ENCODE results near the gene SRF. TPM values are rescaled to one million over a fixed set of nuclear protein-coding genes. Genes with fewer than 3 reads are reported as not detected.

The SRF gene
- total and polyA plus RNA-seq, 2 of the 4 experiments (the other 2 are of a cell fraction): 20.6 to 56.3 TPM

DNA sequence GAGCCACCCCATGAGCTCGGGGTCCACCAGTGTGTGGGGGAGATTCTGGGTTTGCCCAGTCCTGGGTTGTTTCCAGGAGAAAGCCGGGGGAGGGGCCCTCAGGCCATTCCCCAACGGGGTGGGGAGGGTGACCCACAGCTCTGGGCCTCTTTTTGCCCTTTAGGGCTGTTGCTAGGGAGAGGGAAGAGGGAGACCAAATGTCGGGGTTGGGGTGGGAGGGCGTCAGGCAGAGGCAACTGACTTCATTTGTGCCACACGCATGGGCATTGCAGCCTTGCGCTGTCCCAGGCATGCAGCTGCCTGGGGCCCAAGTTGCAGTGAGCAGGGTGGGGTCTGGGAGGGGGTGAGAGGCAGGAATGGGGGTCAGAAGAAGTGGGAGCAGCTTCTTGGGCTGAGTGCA, 9.0 kb downstream of the SRF start:
- no peak for TF ChIP-seq RAD21 (IDR thresholded peaks at IDR 0.05; ENCODE audit: low read length)
- TF ChIP-seq MAZ (IDR thresholded peaks at IDR 0.05; ENCODE audit: borderline replicate concordance, low read depth, low read length): no peak
- no peak for TF ChIP-seq CHD1 (IDR thresholded peaks at IDR 0.05; ENCODE audit: low read depth, low read length)
- no peak for TF ChIP-seq POLR2A (IDR thresholded peaks at IDR 0.05; ENCODE audit: low read depth, low read length)
- TF ChIP-seq ELK1 (IDR thresholded peaks at IDR 0.05; ENCODE audit: borderline replicate concordance, low read depth, low read length): no peak
- no peak for TF ChIP-seq MAFK (IDR thresholded peaks at IDR 0.05; ENCODE audit: low read depth, low read length)
- TF ChIP-seq RCOR1 (IDR thresholded peaks at IDR 0.05; ENCODE audit: insufficient replicate concordance, low read length): no peak
- TF ChIP-seq, protein P1, sequence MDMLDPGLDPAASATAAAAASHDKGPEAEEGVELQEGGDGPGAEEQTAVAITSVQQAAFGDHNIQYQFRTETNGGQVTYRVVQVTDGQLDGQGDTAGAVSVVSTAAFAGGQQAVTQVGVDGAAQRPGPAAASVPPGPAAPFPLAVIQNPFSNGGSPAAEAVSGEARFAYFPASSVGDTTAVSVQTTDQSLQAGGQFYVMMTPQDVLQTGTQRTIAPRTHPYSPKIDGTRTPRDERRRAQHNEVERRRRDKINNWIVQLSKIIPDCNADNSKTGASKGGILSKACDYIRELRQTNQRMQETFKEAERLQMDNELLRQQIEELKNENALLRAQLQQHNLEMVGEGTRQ (IDR thresholded peaks at IDR 0.05; ENCODE audit: low read depth, low read length): no peak
- TF ChIP-seq RFX5 (IDR thresholded peaks at IDR 0.05; ENCODE audit: low read depth, low read length): no peak
- TF ChIP-seq, protein P2, sequence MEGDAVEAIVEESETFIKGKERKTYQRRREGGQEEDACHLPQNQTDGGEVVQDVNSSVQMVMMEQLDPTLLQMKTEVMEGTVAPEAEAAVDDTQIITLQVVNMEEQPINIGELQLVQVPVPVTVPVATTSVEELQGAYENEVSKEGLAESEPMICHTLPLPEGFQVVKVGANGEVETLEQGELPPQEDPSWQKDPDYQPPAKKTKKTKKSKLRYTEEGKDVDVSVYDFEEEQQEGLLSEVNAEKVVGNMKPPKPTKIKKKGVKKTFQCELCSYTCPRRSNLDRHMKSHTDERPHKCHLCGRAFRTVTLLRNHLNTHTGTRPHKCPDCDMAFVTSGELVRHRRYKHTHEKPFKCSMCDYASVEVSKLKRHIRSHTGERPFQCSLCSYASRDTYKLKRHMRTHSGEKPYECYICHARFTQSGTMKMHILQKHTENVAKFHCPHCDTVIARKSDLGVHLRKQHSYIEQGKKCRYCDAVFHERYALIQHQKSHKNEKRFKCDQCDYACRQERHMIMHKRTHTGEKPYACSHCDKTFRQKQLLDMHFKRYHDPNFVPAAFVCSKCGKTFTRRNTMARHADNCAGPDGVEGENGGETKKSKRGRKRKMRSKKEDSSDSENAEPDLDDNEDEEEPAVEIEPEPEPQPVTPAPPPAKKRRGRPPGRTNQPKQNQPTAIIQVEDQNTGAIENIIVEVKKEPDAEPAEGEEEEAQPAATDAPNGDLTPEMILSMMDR (conservative IDR thresholded peaks at IDR 0.05; ENCODE audit: low read depth, low read length): no peak
- no peak for TF ChIP-seq CEBPB (IDR thresholded peaks at IDR 0.05; ENCODE audit: low read depth, low read length)
- Histone ChIP-seq H3K27me3 (ENCODE audit: control insufficient read depth, insufficient read depth, low read length) (no peaks in the 10 kb centered on the region), H4K8ac (ENCODE audit: low read depth in 2 of 2, low read length in 2 of 2) (no peak overlapping the region), H3K79me1 (ENCODE audit: low read depth in 1 of 2, low read length in 2 of 2) (peaks cover 25 to 69% of the 10 kb centered on the region in 2 experiments), H3K23ac (ENCODE audit: low read depth, low read length) (no peak overlapping the region), H2BK5ac (ENCODE audit: low read depth, low read length, poor library complexity, severe bottlenecking) (no peak overlapping the region), H3K4me1 (ENCODE audit: control insufficient read depth, insufficient read depth, low read length) (peaks cover 8% of the 10 kb centered on the region), H4K20me1 (ENCODE audit: insufficient read depth, low read length) (peaks cover 17% of the 10 kb centered on the region), H2AFZ (replicated peaks; ENCODE audit: low read length, poor library complexity) (no peak overlapping the region), H2AK5ac (ENCODE audit: low read depth, low read length) (no peak overlapping the region), H3K27ac (ENCODE audit: insufficient read depth, low read length) (no peak overlapping the region), H3K56ac (ENCODE audit: extremely low read depth, insufficient read depth, low read length) (no peak overlapping the region), H2BK15ac (ENCODE audit: low read depth, low read length) (no peak overlapping the region), H3K4me3 (ENCODE audit: insufficient read depth, low read depth, low read length) (no peak overlapping the region), H3K36me3 (ENCODE audit: control insufficient read depth, insufficient read depth, low read length) (peaks cover 47% of the 10 kb centered on the region), H2BK120ac (ENCODE audit: low read depth, low read length) (no peak overlapping the region), H3K4ac (ENCODE audit: low read depth, low read length) (no peak overlapping the region), H2AK9ac (replicated peaks; ENCODE audit: low read depth, low read length, poor library complexity) (no peak overlapping the region), H3K14ac (replicated peaks; ENCODE audit: low read depth, low read length) (no peak overlapping the region), H4K5ac (ENCODE audit: low read depth, low read length) (no peak overlapping the region), H3K9me3 (ENCODE audit: control insufficient read depth, insufficient read depth, low read length) (no peaks in the 10 kb centered on the region), H2BK20ac (ENCODE audit: low read depth, low read length) (no peak overlapping the region), H3K9me1 (ENCODE audit: insufficient read depth, low read length) (peaks cover 10% of the 10 kb centered on the region), H3K9ac (ENCODE audit: low read depth, low read length) (no peak overlapping the region), H3K4me2 (ENCODE audit: low read depth, low read length) (no peak overlapping the region), H4K91ac (ENCODE audit: insufficient read depth, low read depth, low read length) (no peak overlapping the region), H3K18ac (ENCODE audit: low read depth, low read length) (no peak overlapping the region)
- no TSS peak for BruUV-seq (replicated peaks)
- dilution Hi-C loops (cut with HindIII; ENCODE audit: low sequenced_read_pairs, unreplicated experiment): no loop called here
- DNase-seq: no peak
- ChIA-PET POLR2A (ENCODE audit: unreplicated experiment) (no interaction called here), CTCF (no interaction called here)
- intact Hi-C loops (cut with micrococcal nuclease): no loop called here
- ATAC-seq (ENCODE audit: low read depth): no peak
- in situ Hi-C loops (cut with MboI; ENCODE audit: low sequenced_read_pairs): no loop called here
- WGBS, 2 experiments (ENCODE audit: extremely low coverage in 2 of 2, insufficient read length in 1 of 2): 100% methylated on average over 1 of the region's 7 CpGs; no CpG with 5 or more reads in 1 of the 2 experiments

Measured in IMR-90 (cell line).